GM10248 (cell line): ENCODE measurements around the gene LATS2.

Experiments
- CTCF ChIA-PET: fragments of 300-600 bp; sonication (Branson Sonifier 250); formaldehyde crosslinking; extraction: SDS; loops from one replicate; lab custom pipeline; 2021; ENCODE audit warnings: antibody characterized with exemption; lab: Yijun Ruan, JAX
- POLR2A ChIA-PET: fragments of 350-650 bp; sonication (Branson Sonifier 250); formaldehyde crosslinking; extraction: SDS; loops from one replicate; lab custom pipeline; 2020; ENCODE audit warnings: antibody characterized with exemption; lab: Yijun Ruan, JAX
- DNase-seq: peaks from one replicate; pipeline ENCODE4 v3.0.0; 2012; ENCODE audit errors: extremely low spot score
- TF ChIP-seq, protein P1 (sequence below): IDR thresholded peaks from 2 replicates; pipeline ENCODE4 v1.5.1; 2012; ENCODE audit warnings: mild to moderate bottlenecking, low read depth; ENCODE audit errors: extremely low read depth, missing control alignments, control extremely low read depth

The LATS2 gene

DNA sequence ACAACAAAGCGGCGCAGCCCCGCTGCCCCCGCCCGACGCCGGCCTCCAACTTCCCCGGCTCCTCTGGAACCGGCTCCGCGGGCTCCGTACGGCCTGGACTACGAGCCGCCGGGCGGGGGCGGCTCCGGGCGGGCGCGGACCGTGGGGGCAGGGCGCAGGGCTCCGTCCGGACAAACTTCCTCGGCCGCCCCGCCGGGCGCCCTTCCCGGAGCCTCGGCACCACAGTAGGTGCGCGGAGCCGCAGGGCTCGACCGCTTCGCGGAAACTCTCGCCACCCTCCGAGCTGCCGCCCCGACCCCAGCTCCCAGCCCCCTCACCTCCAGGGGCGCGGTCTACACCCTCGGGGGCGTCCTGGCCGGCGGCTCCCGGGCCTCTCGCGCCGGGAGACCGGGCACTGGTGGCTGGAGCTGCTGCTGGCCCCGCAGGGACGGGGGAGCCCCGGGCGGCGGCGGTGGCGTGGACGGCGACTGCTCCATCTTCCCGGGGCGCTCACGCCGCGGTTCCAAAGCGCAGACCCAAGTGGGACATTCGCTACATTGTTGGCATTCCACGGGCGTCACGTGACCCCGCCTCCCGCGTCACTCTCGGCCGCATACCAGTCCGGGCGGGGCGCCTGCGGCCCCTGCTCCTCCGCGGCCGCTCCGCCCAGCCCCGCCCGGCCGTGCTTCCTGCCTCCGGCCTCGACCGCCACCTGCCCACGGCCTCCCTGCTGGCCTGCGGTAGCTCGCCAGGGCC, at the start of gene LATS2:
LATS2 (minus strand) TSS at position 558 of the 735 bp plus-strand sequence. CDS start 15,560 bp downstream, outside the sequence.
- TF ChIP-seq, protein P1, sequence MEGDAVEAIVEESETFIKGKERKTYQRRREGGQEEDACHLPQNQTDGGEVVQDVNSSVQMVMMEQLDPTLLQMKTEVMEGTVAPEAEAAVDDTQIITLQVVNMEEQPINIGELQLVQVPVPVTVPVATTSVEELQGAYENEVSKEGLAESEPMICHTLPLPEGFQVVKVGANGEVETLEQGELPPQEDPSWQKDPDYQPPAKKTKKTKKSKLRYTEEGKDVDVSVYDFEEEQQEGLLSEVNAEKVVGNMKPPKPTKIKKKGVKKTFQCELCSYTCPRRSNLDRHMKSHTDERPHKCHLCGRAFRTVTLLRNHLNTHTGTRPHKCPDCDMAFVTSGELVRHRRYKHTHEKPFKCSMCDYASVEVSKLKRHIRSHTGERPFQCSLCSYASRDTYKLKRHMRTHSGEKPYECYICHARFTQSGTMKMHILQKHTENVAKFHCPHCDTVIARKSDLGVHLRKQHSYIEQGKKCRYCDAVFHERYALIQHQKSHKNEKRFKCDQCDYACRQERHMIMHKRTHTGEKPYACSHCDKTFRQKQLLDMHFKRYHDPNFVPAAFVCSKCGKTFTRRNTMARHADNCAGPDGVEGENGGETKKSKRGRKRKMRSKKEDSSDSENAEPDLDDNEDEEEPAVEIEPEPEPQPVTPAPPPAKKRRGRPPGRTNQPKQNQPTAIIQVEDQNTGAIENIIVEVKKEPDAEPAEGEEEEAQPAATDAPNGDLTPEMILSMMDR = peak; percentile 30
- POLR2A ChIA-PET = no interaction called here
- CTCF ChIA-PET = interaction anchor here (1.2 to 1.5 kb wide), 2 partner anchors 10 to 18 kb away, joined by 3 to 4 read pairs; no protein-coding TSS in a partner anchor
- peak; percentile 90 for DNase-seq

DNA sequence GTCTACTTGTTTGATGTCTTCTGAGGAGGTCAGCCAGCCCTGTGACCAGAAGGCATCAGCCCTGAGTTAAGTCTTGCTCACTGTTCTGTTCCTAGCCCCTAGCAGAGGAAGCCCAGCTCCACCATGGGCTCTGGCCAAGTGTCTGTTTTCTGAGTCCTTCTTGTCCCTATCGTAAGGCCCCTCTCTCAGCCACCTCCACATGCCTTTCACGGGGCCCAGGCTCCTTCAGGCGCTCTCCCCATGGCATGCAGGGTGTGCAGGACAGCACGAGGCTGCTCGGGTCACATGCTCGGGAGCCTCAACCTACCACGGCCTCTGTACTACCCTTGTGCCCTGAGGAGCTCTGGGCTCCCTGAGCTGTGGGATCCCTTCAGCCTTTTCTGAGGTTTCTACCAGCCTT, 47.8 kb upstream of the LATS2 start:
- TF ChIP-seq, protein P1 = no peak
- POLR2A ChIA-PET = no interaction called here
- CTCF ChIA-PET = interaction anchor here (0.9 to 3.6 kb wide), 6 partner anchors 20 to 371 kb away, joined by 3 to 12 read pairs (median 3); no protein-coding TSS in a partner anchor
- no peak for DNase-seq

DNA sequence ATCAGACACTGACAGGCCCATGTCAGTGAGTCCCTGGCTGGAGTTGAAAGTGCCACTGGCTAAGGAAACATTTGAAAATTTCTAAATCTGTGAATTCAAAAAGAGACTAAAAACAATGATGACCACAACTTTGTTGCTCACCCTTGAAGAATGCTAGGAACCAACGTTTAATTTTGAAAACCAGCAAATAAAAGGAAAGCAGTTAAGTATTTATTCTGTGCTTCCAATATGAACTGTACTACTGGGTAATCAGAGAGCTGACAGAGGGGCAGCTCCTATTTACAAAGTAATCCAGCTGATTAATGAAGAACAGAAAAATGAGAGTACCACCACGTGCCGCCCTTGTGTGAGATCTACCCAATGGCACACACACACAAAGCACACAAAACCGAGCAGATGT, 44.7 kb upstream of the LATS2 start:
- ChIA-PET CTCF (no interaction called here), POLR2A (no interaction called here)
- TF ChIP-seq, protein P1 = no peak
- DNase-seq = no peak

DNA sequence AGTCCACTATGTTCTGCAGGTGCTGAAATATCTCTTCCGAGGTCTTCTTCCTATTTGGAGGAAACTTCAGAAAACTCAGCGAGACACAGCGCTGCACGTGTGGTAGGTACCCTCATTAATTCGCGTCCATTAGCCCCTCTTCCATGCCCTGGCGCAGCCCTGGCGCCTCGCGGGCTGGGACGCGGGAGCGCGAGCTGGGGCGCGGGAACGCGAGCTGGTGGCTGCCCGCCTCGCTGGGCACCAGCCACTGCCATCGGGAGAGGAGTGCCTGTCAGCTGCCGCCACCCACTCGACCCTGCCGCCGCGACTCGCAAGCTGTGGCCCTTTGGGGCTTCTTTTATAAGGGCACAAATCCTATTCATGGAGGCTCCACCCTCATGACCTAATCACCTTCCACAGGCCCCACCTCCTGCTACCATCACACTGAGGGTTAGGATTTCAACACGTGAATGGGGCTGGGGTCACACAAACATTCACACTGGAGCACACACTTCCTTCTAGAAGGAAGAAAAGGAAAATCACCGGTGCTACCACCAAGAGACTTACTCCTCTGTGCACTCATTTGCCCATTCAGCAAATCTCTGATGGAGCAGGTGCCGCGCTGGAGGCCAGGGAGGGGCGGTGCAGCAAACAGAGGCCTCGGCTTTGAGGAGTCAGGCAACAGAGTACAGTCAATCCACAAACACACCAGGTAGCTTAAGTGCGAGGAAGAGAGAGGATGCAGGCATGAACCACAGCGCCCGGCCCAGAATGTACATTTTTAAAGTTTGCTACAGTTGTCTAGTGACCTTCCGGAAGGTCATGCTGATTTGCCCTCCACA, 43.0 kb upstream of the LATS2 start:
- TF ChIP-seq, protein P1 = no peak
- ChIA-PET POLR2A (no interaction called here), CTCF (no interaction called here)
- no peak for DNase-seq

DNA sequence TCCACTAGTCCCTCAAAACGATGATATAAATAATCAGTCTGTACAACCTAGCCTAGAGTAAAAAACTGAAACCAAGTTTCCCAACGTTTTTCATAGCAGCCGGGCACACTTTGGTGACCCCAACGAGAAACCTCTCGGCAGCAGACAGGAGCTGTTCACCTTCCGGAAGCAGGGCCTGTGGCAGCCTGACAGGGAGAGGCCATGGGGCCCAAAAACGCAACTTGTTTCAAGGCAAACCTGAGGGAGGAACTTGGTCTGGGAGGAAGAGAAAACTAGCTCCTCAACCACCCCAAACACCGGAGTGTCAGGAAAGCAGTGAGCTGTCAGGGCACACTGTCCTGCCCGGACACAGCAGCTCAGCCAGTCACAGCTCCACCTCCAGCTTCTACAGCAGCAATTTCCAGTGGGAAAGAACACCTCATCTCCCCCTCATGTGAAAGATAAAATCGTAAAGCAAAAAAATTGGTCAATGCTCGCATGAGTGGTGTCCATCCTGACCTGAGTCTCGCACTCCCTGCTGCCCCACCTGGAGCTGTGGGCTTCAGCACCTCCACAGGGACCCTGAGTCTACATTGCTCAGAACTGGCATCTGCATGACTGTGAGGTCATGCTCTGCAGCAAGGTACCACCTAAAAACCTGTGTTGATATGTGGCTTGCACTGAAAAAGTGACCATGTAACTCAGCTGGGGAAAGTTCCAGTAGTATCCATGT, 40.6 kb upstream of the LATS2 start:
- POLR2A ChIA-PET = interaction anchor here (0.6 kb wide), 1 partner anchor 1445 kb away, joined by 3 read pairs; no protein-coding TSS in a partner anchor

More for the DNA sequence above, 40.6 kb upstream of the LATS2 start:
- no peak for DNase-seq
- TF ChIP-seq, protein P1 = no peak
- CTCF ChIA-PET = interaction anchor here (1.3 kb wide), 1 partner anchor 34 kb away, joined by 3 read pairs; no protein-coding TSS in a partner anchor
